Hematopoietic multipotent progenitor cell treated with erythropoietin and hydrocortisone succinate and interleukin-3 and kit ligand, for 4 days (in vitro differentiated cells): Measurements from ENCODE around the gene GSK3A.

Experiments
- DNase-seq: peaks from one replicate; pipeline ENCODE4 v3.0.0-alpha.2; 2015

The GSK3A gene

GRCh38 chr19:42242512-42243409 lies at the start of gene GSK3A:
TSS of gene GSK3A (minus strand) at chr19:42242602. CDS start at chr19:42242465, 137 bp downstream.
- peak; percentile 99 for DNase-seq

DNA sequence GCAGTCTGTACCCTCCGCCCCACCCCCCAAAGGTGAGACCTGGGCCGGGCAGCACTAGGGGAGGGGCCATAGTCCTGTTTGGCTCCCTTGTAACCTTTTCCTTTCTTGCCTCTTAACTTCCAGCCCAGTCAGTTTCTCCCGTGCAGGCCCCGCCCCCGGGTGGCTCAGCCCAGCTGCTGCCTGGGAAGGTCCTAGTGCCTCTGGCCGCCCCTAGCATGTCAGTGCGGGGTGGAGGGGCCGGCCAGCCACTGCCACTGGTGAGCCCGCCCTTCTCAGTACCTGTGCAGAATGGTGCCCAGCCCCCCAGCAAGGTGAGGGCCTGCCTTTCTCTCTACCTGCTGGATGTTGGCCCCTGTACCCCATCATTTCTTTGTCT lies 49.0 kb upstream of the GSK3A start:
- no peak for DNase-seq

DNA sequence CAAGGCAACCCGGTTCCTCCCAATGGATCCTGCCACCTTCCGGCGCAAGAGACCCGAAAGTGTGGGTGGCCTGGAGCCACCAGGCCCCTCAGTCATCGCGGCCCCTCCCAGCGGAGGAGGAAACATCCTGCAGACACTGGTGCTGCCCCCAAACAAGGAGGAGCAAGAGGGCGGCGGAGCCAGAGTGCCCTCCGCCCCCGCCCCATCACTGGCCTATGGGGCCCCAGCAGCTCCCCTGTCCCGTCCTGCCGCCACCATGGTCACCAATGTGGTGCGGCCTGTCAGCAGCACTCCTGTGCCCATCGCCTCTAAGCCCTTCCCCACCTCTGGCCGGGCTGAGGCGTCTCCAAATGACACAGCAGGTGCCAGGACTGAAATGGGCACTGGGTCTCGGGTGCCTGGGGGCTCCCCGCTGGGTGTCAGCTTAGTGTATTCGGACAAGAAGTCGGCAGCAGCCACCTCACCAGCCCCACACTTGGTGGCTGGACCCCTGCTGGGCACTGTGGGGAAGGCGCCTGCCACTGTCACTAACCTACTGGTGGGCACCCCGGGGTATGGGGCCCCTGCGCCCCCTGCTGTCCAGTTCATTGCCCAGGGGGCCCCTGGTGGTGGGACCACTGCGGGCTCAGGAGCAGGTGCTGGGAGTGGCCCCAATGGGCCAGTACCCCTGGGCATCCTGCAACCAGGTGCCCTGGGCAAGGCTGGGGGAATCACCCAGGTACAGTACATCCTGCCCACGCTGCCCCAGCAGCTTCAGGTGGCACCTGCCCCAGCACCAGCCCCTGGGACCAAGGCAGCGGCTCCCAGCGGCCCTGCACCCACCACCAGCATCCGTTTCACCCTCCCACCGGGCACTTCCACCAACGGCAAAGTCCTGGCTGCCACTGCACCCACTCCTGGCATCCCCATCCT lies 48.4 kb upstream of the GSK3A start:
- peak; percentile 88 for DNase-seq

DNA sequence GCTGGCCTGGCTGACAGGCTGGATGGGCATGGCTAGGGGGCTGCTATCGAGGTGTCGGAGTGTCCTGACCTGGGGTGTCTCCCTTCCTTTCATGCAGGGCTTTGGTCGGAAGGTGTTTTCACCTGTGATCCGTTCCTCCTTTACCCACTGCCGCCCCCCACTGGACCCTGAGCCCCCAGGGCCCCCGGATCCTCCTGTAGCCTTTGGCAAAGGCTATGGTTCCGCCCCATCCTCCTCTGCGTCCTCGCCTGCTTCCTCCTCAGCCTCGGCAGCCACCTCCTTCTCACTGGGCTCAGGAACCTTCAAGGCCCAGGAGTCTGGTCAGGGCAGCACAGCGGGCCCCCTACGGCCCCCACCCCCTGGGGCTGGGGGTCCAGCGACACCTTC lies 47.7 kb upstream of the GSK3A start:
- no peak for DNase-seq

DNA sequence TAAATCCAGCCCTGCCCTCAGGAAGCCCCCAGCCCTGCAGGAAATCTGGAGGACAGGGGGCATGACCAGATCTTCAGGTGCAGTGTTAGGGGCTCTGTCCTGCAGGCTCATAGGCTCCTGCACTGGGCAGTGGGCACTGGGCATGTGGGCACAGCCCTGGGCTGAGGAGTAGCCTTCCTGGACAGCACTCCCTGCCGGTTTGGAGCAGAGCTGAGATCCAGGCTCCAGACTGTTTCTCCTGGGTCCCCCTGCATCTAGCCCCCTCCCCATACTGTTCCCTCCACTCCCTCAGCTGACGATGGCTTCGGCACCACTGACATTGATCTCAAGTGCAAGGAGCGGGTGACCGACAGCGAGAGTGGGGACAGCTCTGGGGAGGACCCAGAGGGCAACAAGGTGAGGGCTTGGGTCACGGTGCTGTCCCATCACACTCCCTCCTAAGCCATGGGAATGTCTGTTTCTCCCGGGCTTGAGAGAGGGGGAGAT lies 47.2 kb upstream of the GSK3A start:
- no peak for DNase-seq

- DNase-seq: no peak
Measured at GRCh38 chr19:42288881-42289555, 46.6 kb upstream of the GSK3A start.

GRCh38 chr19:42288387-42288786 lies 46.0 kb upstream of the GSK3A start:
- peak; percentile 77 for DNase-seq

- DNase-seq: no peak
Measured at GRCh38 chr19:42287827-42288107, 45.4 kb upstream of the GSK3A start.

DNA sequence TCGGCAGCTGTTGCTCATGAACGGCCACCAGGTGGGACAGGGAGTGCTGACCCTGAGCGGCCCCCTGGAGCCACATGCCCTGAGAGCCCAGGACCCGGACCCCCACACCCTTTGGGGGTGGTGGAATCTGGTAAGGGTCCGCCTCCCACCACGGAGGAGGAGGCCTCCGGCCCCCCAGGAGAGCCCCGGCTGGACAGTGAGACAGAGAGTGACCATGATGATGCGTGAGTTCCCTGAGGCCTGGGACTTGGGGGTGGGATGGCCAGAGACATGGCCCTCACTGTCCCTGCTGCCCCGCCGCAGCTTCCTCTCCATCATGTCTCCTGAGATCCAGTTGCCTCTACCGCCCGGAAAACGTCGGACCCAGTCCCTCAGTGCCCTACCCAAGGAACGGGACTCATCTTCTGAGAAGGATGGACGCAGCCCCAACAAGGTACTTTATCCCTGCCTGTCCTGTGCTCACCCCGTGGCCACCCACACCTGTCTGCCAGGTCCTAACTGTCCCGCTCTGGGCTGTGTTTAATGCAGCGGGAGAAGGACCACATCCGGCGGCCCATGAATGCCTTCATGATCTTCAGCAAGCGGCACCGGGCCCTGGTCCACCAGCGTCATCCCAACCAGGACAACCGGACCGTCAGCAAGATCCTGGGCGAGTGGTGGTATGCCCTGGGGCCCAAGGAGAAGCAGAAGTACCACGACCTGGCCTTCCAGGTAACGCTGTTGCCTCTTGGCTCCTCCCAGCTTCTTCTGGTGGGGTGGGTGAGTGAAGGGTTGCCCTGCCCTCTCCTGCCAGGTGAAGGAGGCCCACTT lies 44.8 kb upstream of the GSK3A start:
- no peak for DNase-seq

DNA sequence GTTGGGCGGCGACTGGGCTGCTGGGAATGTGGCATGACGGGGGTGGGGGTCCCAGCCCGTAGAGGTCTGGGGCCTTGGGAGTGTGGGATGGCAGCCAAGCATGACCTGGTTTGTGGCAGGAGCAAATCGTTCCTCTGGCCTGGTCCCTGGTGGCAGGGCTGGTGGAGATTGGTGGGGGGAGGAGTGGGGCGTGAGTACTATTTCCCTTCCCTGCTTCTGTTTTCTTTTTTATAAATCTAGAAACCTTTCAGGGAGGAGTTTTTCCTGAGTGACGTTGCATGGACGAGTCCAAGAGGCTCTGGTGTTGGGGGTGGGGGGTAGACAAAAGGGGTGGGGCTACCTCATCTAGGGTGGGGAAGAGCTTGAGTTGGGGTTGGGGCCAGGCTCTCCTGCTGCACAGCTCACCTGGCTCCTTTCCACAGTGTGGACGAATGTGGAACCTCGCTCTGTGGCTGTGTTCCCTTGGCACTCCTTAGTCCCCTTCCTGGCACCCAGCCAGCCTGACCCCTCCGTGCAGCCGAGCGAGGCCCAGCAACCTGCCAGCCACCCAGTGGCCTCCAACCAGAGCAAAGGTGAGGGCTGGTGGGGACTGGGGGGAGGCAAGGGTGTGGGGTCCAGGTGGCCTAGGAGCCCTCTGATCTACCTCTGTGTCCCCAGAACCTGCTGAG lies 44.1 kb upstream of the GSK3A start:
- peak; percentile 84 for DNase-seq

DNA sequence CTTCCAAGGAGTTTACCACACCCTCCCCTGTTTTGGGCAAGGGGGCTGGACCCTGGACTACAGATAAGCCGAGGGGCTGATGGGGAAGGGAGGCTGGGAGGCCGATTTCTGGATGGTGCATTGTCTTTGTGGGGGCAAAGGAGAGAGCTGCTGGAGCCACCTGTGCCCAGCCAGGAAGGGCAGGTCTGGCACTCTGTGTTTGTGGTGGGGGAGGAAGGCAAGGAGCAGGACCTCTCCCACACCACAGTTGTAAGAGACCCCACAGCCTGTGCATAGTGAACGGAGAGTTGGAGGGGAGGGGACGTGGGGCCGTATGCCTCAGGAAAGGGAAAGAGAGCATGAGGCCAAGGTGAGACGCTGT lies 43.6 kb upstream of the GSK3A start:
- peak; percentile 38 for DNase-seq

DNA sequence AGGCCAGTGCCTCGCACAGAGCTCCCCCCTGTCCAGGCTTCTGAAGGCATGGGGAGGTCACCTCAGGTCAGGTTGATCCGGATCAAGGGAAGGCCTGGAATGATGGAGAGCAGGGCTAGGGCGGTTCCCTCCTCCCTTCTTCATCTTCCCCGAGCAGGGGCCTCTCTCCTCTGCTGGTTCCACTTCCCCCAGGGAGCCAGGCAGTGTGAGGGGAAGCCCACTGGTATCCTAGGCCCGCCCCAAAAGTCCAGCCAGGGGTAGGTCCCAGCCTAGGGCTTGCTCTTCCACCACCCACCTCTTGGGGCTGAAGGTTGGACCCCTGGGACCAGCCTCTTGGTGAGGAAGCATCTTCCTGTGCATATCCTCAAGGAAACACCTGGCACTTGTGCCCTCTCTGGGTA lies 43.1 kb upstream of the GSK3A start:
- DNase-seq: peak; percentile 41

- DNase-seq: peak; percentile 46
Measured at GRCh38 chr19:42284591-42285341, 42.4 kb upstream of the GSK3A start.

GRCh38 chr19:42284066-42284501 lies 41.7 kb upstream of the GSK3A start:
- peak; percentile 92 for DNase-seq

DNA sequence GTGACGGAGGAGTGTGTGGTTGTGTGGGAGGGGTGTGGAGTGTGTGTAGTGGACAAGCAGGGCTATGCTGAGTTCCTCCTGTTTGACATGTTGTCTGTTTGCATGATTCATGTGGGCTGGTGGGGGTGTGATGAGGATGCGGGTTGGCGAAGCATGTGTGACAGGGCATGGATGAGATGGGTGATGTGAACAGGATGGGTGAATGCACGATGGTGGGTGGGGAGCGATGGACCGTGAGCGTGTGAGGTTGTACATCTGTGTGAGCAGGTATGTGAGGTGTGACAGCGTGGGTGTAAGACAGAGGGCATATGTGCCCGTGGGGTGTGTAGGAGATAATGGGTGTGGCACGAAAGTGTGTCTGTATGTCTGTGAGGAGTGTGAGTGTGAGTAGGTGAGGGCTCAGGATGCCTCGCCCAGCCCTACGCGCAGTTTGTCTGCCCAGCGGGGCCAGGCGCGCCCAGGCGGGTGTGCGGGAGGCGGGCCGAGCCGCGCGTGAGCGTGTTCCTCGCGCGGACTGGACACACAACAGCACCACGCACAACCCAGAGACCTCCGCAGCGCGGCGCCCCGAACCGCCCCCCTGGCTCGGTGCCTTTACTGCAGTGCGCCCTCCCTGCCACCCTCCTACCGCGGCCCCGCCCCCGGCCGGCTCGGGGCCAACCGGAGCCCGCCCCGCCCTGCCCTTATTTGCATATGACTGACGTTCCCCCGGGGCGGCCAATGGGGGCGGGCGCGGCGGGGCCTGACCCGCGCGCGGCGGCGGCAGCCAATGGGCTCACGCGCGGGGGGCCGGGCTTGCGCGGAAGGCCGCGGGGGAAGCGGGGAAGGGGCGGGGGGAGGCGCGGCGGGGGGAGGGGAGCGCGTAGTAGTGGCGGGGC lies 41.0 kb upstream of the GSK3A start:
- peak; percentile 98 for DNase-seq

GRCh38 chr19:42282819-42283187 lies 40.4 kb upstream of the GSK3A start:
- DNase-seq: no peak

- peak; percentile 79 for DNase-seq
Measured at GRCh38 chr19:42281827-42282762, 39.7 kb upstream of the GSK3A start.

- DNase-seq: peak; percentile 72
Measured at GRCh38 chr19:42281146-42281826, 38.9 kb upstream of the GSK3A start.
